ENCODE measurements around the gene MMEL1. TPM values are rescaled to one million over a fixed set of nuclear protein-coding genes. Genes with fewer than 3 reads are reported as not detected.

The MMEL1 gene
- total RNA-seq, 1 experiment from 2014 or later: not detected

DNA sequence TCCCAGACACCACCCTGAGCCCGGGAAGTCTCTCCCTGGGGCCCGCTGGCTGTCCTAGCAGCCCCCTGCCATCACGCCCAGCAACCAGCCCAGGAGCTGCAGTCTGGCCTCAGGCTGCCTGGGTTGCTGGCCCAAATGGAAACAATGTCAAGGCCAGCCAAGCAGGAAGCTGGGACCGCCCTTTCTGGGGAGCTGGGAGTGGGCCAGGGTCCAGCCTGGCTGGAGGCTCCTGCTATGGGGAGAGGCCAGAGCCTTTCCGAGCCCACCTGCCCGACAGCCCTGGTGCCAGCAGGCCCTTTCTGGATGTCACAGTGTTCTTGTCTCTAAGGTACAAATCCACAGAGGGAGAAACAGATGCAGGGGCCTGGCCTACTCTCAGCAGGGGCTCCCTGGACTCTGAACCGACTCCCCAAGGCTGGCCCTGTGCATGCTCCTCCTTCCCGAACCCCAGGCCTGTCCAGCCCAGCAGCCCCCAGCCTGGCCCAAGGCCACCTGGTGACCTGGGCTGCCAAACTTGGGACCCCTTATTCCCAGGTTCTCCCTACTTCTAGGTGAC, 1.2 kb upstream of the MMEL1 start:
- no peak for DNase-seq
- ChIA-PET CTCF (no interaction called here), POLR2A (ENCODE audit: unreplicated experiment) (interaction anchor here (0.6 kb wide), 1 partner anchor 47 kb away, joined by 3 read pairs; no protein-coding TSS in a partner anchor)
- ATAC-seq: no peak
- no peaks in the 10 kb centered on the region for H4K20me1 ChIP-seq (ENCODE audit: low read length)
- H3K4me3 ChIP-seq (ENCODE audit: low read length): no peak overlapping the region
- intact Hi-C loops (cut with micrococcal nuclease): no loop called here
- no peaks in the 10 kb centered on the region for H3K9me2 ChIP-seq (replicated peaks; ENCODE audit: low read length)
- H3F3A ChIP-seq (ENCODE audit: low read length, unreplicated experiment): no peaks in the 10 kb centered on the region
- H3K9me3 ChIP-seq (ENCODE audit: low read length): peaks cover 8% of the 10 kb centered on the region; the same call in 1 of the 2 replicates
- no peak overlapping the region for H2AFZ ChIP-seq (ENCODE audit: low read length)
- H3K4me1 ChIP-seq (ENCODE audit: insufficient read depth, low read length): no peaks in the 10 kb centered on the region
- TF ChIP-seq EZH2phosphoT487 (IDR thresholded peaks at IDR 0.05; ENCODE audit: borderline replicate concordance, low read length): no peak
- TF ChIP-seq EZH2 (IDR thresholded peaks at IDR 0.05; ENCODE audit: low read length, unreplicated experiment): no peak
- TF ChIP-seq, protein P1, sequence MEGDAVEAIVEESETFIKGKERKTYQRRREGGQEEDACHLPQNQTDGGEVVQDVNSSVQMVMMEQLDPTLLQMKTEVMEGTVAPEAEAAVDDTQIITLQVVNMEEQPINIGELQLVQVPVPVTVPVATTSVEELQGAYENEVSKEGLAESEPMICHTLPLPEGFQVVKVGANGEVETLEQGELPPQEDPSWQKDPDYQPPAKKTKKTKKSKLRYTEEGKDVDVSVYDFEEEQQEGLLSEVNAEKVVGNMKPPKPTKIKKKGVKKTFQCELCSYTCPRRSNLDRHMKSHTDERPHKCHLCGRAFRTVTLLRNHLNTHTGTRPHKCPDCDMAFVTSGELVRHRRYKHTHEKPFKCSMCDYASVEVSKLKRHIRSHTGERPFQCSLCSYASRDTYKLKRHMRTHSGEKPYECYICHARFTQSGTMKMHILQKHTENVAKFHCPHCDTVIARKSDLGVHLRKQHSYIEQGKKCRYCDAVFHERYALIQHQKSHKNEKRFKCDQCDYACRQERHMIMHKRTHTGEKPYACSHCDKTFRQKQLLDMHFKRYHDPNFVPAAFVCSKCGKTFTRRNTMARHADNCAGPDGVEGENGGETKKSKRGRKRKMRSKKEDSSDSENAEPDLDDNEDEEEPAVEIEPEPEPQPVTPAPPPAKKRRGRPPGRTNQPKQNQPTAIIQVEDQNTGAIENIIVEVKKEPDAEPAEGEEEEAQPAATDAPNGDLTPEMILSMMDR (conservative IDR thresholded peaks at IDR 0.05; ENCODE audit: low read depth, low read length): no peak
- no peaks in the 10 kb centered on the region for H3K36me3 ChIP-seq (ENCODE audit: low read depth, low read length)
- no peak overlapping the region for H3K9ac ChIP-seq (ENCODE audit: low read length)
- H3K4me2 ChIP-seq (ENCODE audit: low read length): no peak overlapping the region
- BruUV-seq (replicated peaks): no TSS peak
- H3K27ac ChIP-seq (ENCODE audit: low read length): no peak overlapping the region
- no peaks in the 10 kb centered on the region for H3K79me2 ChIP-seq (ENCODE audit: low read length)
- peaks cover 21% of the 10 kb centered on the region for H3K27me3 ChIP-seq (ENCODE audit: low read length)

- intact Hi-C loops (cut with micrococcal nuclease): no loop called here
- H3K4me1 ChIP-seq (ENCODE audit: insufficient read depth, low read length): no peaks in the 10 kb centered on the region
- no peak overlapping the region for H3K4me3 ChIP-seq (ENCODE audit: low read length)
- H3K9me2 ChIP-seq (replicated peaks; ENCODE audit: low read length): no peaks in the 10 kb centered on the region
- DNase-seq (no peak), ATAC-seq (no peak)
- no peak overlapping the region for H3K4me2 ChIP-seq (ENCODE audit: low read length)
- CTCF ChIA-PET: no interaction called here
- no peak overlapping the region for H2AFZ ChIP-seq (ENCODE audit: low read length)
- no peak overlapping the region for H3K27ac ChIP-seq (ENCODE audit: low read length)
- no peaks in the 10 kb centered on the region for H3K36me3 ChIP-seq (ENCODE audit: low read depth, low read length)
- POLR2A ChIA-PET (ENCODE audit: unreplicated experiment): no interaction called here
- TF ChIP-seq, protein P1 (conservative IDR thresholded peaks at IDR 0.05; ENCODE audit: low read depth, low read length): no peak
- TF ChIP-seq EZH2 (IDR thresholded peaks at IDR 0.05; ENCODE audit: low read length, unreplicated experiment): no peak
- TF ChIP-seq EZH2phosphoT487 (IDR thresholded peaks at IDR 0.05; ENCODE audit: borderline replicate concordance, low read length): no peak
- H3F3A ChIP-seq (ENCODE audit: low read length, unreplicated experiment): no peaks in the 10 kb centered on the region
- peaks cover 27% of the 10 kb centered on the region for H3K27me3 ChIP-seq (ENCODE audit: low read length)
- no peaks in the 10 kb centered on the region for H3K79me2 ChIP-seq (ENCODE audit: low read length)
- H4K20me1 ChIP-seq (ENCODE audit: low read length): no peaks in the 10 kb centered on the region
- no peak overlapping the region for H3K9ac ChIP-seq (ENCODE audit: low read length)
- H3K9me3 ChIP-seq (ENCODE audit: low read length): peaks cover 8% of the 10 kb centered on the region; the same call in 1 of the 2 replicates
- no TSS peak for BruUV-seq (replicated peaks)
Observed at GRCh38 chr1:2633366-2633935, 635 bp upstream of the MMEL1 start.

GRCh38 chr1:2632051-2632430, 775 bp downstream of the MMEL1 start:
- Histone ChIP-seq H3K4me3 (ENCODE audit: low read length) (no peak overlapping the region), H3K9me2 (replicated peaks; ENCODE audit: low read length) (no peaks in the 10 kb centered on the region), H2AFZ (ENCODE audit: low read length) (no peak overlapping the region), H3K4me2 (ENCODE audit: low read length) (no peak overlapping the region), H3K27ac (ENCODE audit: low read length) (no peak overlapping the region), H3K4me1 (ENCODE audit: insufficient read depth, low read length) (no peaks in the 10 kb centered on the region), H3K9ac (ENCODE audit: low read length) (no peak overlapping the region), H3F3A (ENCODE audit: low read length, unreplicated experiment) (no peaks in the 10 kb centered on the region), H3K27me3 (ENCODE audit: low read length) (peaks cover 40% of the 10 kb centered on the region), H3K9me3 (ENCODE audit: low read length) (peaks cover 8% of the 10 kb centered on the region; the same call in 1 of the 2 replicates), H4K20me1 (ENCODE audit: low read length) (no peaks in the 10 kb centered on the region), H3K36me3 (ENCODE audit: low read depth, low read length) (no peaks in the 10 kb centered on the region), H3K79me2 (ENCODE audit: low read length) (no peaks in the 10 kb centered on the region)
- intact Hi-C loops (cut with micrococcal nuclease): no loop called here
- no peak for DNase-seq
- TF ChIP-seq EZH2phosphoT487 (IDR thresholded peaks at IDR 0.05; ENCODE audit: borderline replicate concordance, low read length) (no peak), EZH2 (IDR thresholded peaks at IDR 0.05; ENCODE audit: low read length, unreplicated experiment) (no peak)
- TF ChIP-seq, protein P1 (conservative IDR thresholded peaks at IDR 0.05; ENCODE audit: low read depth, low read length): no peak
- no TSS peak for BruUV-seq (replicated peaks)
- ChIA-PET CTCF (no interaction called here), POLR2A (ENCODE audit: unreplicated experiment) (interaction anchor here (0.7 kb wide), 1 partner anchor 61 kb away, joined by 4 read pairs; no protein-coding TSS in a partner anchor)
- no peak for ATAC-seq
